Karpas-422 (cell line): Measurements from ENCODE around the gene DNAJC24. TPM values are rescaled to one million over a fixed set of nuclear protein-coding genes. Genes with fewer than 3 reads are reported as not detected.

Experiments
- DNase-seq: peaks from one replicate; pipeline ENCODE4 v3.0.0-alpha.2; 2015
- H2AFZ ChIP-seq: fragments of 200-600 bp; sonication (generic); 2 replicates; pipeline ENCODE4 v1.6.1; 2014; ENCODE audit warnings: antibody characterized with exemption, low read length, mixed read lengths
- H3K27ac ChIP-seq: fragments of 200-600 bp; sonication (generic); 2 replicates; pipeline ENCODE4 v1.5.1; 2014; ENCODE audit warnings: mild to moderate bottlenecking, low read length, moderate library complexity
- H3K27me3 ChIP-seq: fragments of 200-600 bp; sonication (generic); 2 replicates; pipeline ENCODE4 v1.6.1; 2014; ENCODE audit warnings: low read length, mixed read lengths
- H3K36me3 ChIP-seq: fragments of 200-600 bp; sonication (generic); 2 replicates; pipeline ENCODE4 v1.6.1; 2014; ENCODE audit warnings: low read length, mixed read lengths; ENCODE audit not compliant: insufficient read depth
- H3K4me1 ChIP-seq: fragments of 200-600 bp; sonication (generic); 2 replicates; pipeline ENCODE4 v1.6.1; 2014; ENCODE audit warnings: mild to moderate bottlenecking, low read length, mixed read lengths
- H3K4me2 ChIP-seq: fragments of 200-600 bp; sonication (generic); 2 replicates; pipeline ENCODE4 v1.6.1; 2014; ENCODE audit warnings: low read length, low read depth, mild to moderate bottlenecking; ENCODE audit not compliant: poor library complexity, severe bottlenecking
- H3K4me3 ChIP-seq: fragments of 200-600 bp; sonication (generic); 2 replicates; pipeline ENCODE4 v1.5.1; 2014; ENCODE audit warnings: mild to moderate bottlenecking, antibody characterized with exemption, low read length, mixed read lengths
- H3K79me2 ChIP-seq: fragments of 200-600 bp; sonication (generic); 2 replicates; pipeline ENCODE4 v1.6.1; 2014; ENCODE audit warnings: mild to moderate bottlenecking, low read length, mixed read lengths
- H3K9ac ChIP-seq: fragments of 200-600 bp; sonication (generic); 2 replicates; pipeline ENCODE4 v1.6.0; 2014; ENCODE audit warnings: low read length
- H3K9me2 ChIP-seq: fragments of 200-600 bp; sonication (generic), shearing (Covaris generic); replicated peaks from 2 replicates; pipeline ENCODE4 v1.6.0; 2014; ENCODE audit warnings: mild to moderate bottlenecking, low read length, moderate library complexity; ENCODE audit not compliant: insufficient read depth
- H3K9me3 ChIP-seq: fragments of 300-700, 200-600 bp; sonication (generic); 2 replicates; pipeline ENCODE4 v1.6.1; 2014; ENCODE audit warnings: low read length, mixed read lengths
- H4K20me1 ChIP-seq: fragments of 200-600 bp; sonication (generic); 2 replicates; pipeline ENCODE4 v1.6.1; 2014; ENCODE audit warnings: mild to moderate bottlenecking, antibody characterized with exemption, low read length, low read depth; ENCODE audit not compliant: insufficient read depth
- total RNA-seq: library from RNA; depleted of rRNA; stranded (reverse); fragments of >200 nt; shearing (Covaris generic); gene quantifications from 2 replicates; pipeline ENCODE4 v1.2.3, GENCODE V29; 2014; ENCODE audit warnings: low replicate concordance

Gene DNAJC24
- total RNA-seq, 1 experiment from 2014 or later, result 50.6 TPM

DNA sequence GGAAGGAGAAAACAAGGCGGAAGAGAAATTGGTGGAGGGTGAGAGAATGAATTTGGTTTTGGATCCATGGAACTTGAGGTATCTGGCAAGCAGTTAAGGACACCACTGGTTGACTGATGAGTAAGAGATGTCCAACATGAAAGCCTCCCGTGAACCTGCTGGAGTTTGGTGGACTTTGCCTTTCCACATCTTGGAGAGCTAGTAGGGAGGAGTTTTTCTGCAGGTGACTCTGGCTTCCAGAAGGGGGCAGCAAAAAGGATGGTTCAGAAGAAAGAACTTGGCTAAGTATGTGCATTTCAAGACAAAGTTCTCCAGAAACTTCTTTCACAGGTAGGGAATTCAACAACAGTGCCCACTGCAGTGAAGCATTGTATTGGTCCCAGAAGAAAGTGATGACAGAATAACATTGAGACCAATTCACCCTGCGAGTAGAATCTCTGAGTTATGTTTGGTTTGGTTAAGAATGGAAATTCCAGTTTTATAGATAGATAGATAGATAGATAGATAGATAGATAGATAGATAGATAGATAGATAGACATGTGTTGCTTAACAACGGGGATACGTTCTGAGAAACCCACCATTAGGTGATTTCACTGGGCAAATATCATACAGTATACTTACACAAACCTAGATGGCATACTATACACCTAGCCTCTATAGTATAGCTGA, 28.6 kb upstream of the DNAJC24 start:
- peaks cover 6% of the 10 kb centered on the region for H3K4me1 ChIP-seq
- no peaks in the 10 kb centered on the region for H4K20me1 ChIP-seq
- no peak overlapping the region for H3K4me3 ChIP-seq
- no peaks in the 10 kb centered on the region for H3K27me3 ChIP-seq
- no peak overlapping the region for H3K4me2 ChIP-seq
- H3K9me3 ChIP-seq, result no peaks in the 10 kb centered on the region
- H3K36me3 ChIP-seq, result no peaks in the 10 kb centered on the region
- no peak overlapping the region for H3K9ac ChIP-seq
- DNase-seq, result peak; percentile 69
- H2AFZ ChIP-seq, result no peak overlapping the region
- no peaks in the 10 kb centered on the region for H3K9me2 ChIP-seq
- H3K79me2 ChIP-seq, result no peaks in the 10 kb centered on the region
- H3K27ac ChIP-seq, result no peak overlapping the region

GRCh38 chr11:31351168-31351567, 18.5 kb upstream of the DNAJC24 start:
- H3K4me1 ChIP-seq, result no peaks in the 10 kb centered on the region
- no peak overlapping the region for H2AFZ ChIP-seq
- no peak overlapping the region for H3K4me2 ChIP-seq
- no peaks in the 10 kb centered on the region for H4K20me1 ChIP-seq
- H3K79me2 ChIP-seq, result no peaks in the 10 kb centered on the region
- H3K27ac ChIP-seq, result no peak overlapping the region
- H3K9ac ChIP-seq, result no peak overlapping the region
- H3K27me3 ChIP-seq, result no peaks in the 10 kb centered on the region
- no peaks in the 10 kb centered on the region for H3K9me2 ChIP-seq
- no peak overlapping the region for H3K4me3 ChIP-seq
- DNase-seq, result no peak
- no peaks in the 10 kb centered on the region for H3K36me3 ChIP-seq
- no peaks in the 10 kb centered on the region for H3K9me3 ChIP-seq

DNA sequence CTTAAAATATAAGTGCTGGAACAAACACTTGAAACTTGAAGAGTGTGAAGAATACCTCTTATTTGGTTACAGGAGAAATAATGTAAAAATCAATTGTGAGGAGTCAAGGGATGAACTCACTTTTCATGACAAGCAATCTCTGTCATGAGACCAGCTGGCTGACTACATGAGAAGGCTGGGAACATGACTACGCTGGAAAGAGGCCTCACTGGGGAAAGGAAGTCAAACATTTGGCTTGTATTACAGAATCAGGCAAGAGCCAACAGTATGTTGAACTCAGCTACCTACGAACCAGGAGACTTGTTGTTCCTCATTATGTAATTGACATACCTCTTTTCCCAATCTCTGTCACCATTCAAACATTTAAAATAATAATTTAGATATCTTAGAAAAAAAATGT, 14.5 kb upstream of the DNAJC24 start:
- no peaks in the 10 kb centered on the region for H3K36me3 ChIP-seq
- no peaks in the 10 kb centered on the region for H3K79me2 ChIP-seq
- no peak overlapping the region for H2AFZ ChIP-seq
- H3K9me2 ChIP-seq, result no peaks in the 10 kb centered on the region
- H3K9me3 ChIP-seq, result no peaks in the 10 kb centered on the region
- H3K27me3 ChIP-seq, result no peaks in the 10 kb centered on the region
- no peak overlapping the region for H3K4me2 ChIP-seq
- H3K4me3 ChIP-seq, result no peak overlapping the region
- H3K4me1 ChIP-seq, result no peaks in the 10 kb centered on the region
- no peak for DNase-seq
- no peak overlapping the region for H3K9ac ChIP-seq
- H4K20me1 ChIP-seq, result no peaks in the 10 kb centered on the region
- H3K27ac ChIP-seq, result no peak overlapping the region

GRCh38 chr11:31355817-31356216, 13.8 kb upstream of the DNAJC24 start:
- Histone ChIP-seq H3K36me3 (no peaks in the 10 kb centered on the region), H2AFZ (no peak overlapping the region), H3K4me1 (no peaks in the 10 kb centered on the region), H3K27ac (no peak overlapping the region), H4K20me1 (no peaks in the 10 kb centered on the region), H3K9me3 (no peaks in the 10 kb centered on the region), H3K27me3 (no peaks in the 10 kb centered on the region), H3K9ac (no peak overlapping the region), H3K9me2 (no peaks in the 10 kb centered on the region), H3K4me2 (no peak overlapping the region), H3K4me3 (no peak overlapping the region), H3K79me2 (no peaks in the 10 kb centered on the region)
- DNase-seq, result no peak

GRCh38 chr11:31361743-31362142, 7.9 kb upstream of the DNAJC24 start:
- Histone ChIP-seq H3K9ac (no peak overlapping the region), H3K4me3 (no peak overlapping the region), H3K36me3 (no peaks in the 10 kb centered on the region), H4K20me1 (no peaks in the 10 kb centered on the region), H3K9me3 (no peaks in the 10 kb centered on the region), H3K9me2 (no peaks in the 10 kb centered on the region), H3K79me2 (no peaks in the 10 kb centered on the region), H3K27me3 (no peaks in the 10 kb centered on the region), H2AFZ (no peak overlapping the region), H3K4me1 (no peaks in the 10 kb centered on the region; the same call in 1 of the 2 replicates), H3K27ac (no peak overlapping the region), H3K4me2 (no peak overlapping the region)
- DNase-seq, result no peak

DNA sequence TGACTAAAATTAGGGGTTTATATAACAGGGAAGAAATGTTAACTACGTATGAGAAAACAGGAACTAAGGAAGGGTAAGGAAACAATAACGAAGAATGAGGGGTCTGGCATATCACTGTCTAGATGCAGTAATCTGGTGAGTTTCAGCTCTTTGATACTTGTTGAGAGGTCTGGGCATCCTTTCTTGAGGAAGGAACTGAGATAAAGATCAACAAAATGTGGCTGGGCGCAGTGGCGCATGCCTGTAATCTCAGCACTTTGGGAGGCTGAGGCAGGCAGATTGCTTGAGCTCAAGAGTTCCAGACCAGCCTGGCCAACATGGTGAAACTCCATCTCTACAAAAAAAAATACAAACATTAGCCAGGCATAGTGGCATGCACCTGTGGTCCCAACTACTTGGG, 2.9 kb upstream of the DNAJC24 start:
- DNase-seq, result no peak
- Histone ChIP-seq H3K27ac (no peak overlapping the region), H3K4me2 (no peak overlapping the region), H3K9ac (no peak overlapping the region), H3K4me1 (peaks cover 17% of the 10 kb centered on the region), H3K9me2 (no peaks in the 10 kb centered on the region), H4K20me1 (no peaks in the 10 kb centered on the region), H3K9me3 (no peaks in the 10 kb centered on the region), H3K27me3 (no peaks in the 10 kb centered on the region), H3K36me3 (0 out of 2 replicates have a peak, but pooled peaks cover 4% of the 10 kb centered on the region), H3K4me3 (no peak overlapping the region), H3K79me2 (peaks cover 20% of the 10 kb centered on the region), H2AFZ (no peak overlapping the region)

DNA sequence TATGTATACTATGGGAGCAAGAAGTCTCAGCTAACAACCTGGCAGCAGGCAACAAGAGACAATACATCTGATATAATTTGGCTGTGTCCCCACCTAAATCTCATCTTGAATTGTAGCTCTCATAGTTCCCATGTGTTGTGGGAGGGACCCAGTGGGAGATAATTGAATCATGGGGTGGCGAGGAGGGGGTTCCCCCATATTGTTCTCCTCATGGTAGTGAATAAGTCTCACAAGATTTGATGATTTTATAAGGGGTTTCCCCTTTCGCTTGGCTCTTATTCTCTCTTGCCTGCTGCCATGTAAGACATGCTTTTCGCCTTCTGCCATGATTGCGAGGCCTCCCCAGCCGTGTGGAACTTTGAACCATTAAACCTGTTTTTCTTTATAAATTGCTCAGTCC, 6.2 kb downstream of the DNAJC24 start:
- Histone ChIP-seq H3K27ac (no peak overlapping the region), H2AFZ (no peak overlapping the region), H3K79me2 (peaks cover 92% of the 10 kb centered on the region), H3K9ac (no peak overlapping the region), H3K4me2 (no peak overlapping the region), H3K9me2 (no peaks in the 10 kb centered on the region), H4K20me1 (no peaks in the 10 kb centered on the region), H3K36me3 (peaks cover 22% of the 10 kb centered on the region), H3K4me1 (peaks cover 15% of the 10 kb centered on the region), H3K4me3 (no peak overlapping the region), H3K27me3 (no peaks in the 10 kb centered on the region), H3K9me3 (no peaks in the 10 kb centered on the region)
- DNase-seq, result no peak

GRCh38 chr11:31383116-31383515, 13.5 kb downstream of the DNAJC24 start:
- Histone ChIP-seq H3K9me3 (no peaks in the 10 kb centered on the region), H3K27me3 (no peaks in the 10 kb centered on the region), H2AFZ (no peak overlapping the region), H3K27ac (no peak overlapping the region), H4K20me1 (no peaks in the 10 kb centered on the region), H3K4me3 (no peak overlapping the region), H3K9me2 (no peaks in the 10 kb centered on the region), H3K4me2 (no peak overlapping the region), H3K79me2 (peaks cover 80% of the 10 kb centered on the region), H3K9ac (no peak overlapping the region), H3K36me3 (peaks cover 5% of the 10 kb centered on the region; the same call in 1 of the 2 replicates), H3K4me1 (no peaks in the 10 kb centered on the region)
- DNase-seq, result no peak
